ENCODE measurements around the gene GIGYF2. TPM values are rescaled to one million over a fixed set of nuclear protein-coding genes. Genes with fewer than 3 reads are reported as not detected.

GIGYF2 gene
- total RNA-seq, 1 donor from 2014 or later = 71.8 TPM

Other genes with a start within 250 kb of the GIGYF2 start
- not detected in 2 replicates for gene ALPI, start 241.2 kb upstream of the GIGYF2 start, total RNA-seq
- gene ECEL1, start 209.5 kb upstream of the GIGYF2 start, total RNA-seq = 0.07 TPM in 1 of 2 replicates, not detected in the other
- not detected in 2 replicates for gene PRSS56, start 176.9 kb upstream of the GIGYF2 start, total RNA-seq
- gene CHRND, start 171.2 kb upstream of the GIGYF2 start, total RNA-seq = not detected in 2 replicates
- gene CHRNG, start 157.6 kb upstream of the GIGYF2 start, total RNA-seq = not detected in 2 replicates
- 8.3 and 8.8 TPM in 2 replicates for gene TIGD1, start 146.8 kb upstream of the GIGYF2 start, total RNA-seq
- gene EIF4E2, start 146.6 kb upstream of the GIGYF2 start, total RNA-seq = 79.0 and 79.3 TPM in 2 replicates
- 1.0 and 1.1 TPM in 2 replicates for gene EFHD1, start 63.7 kb upstream of the GIGYF2 start, total RNA-seq
- not detected in 2 replicates for gene KCNJ13, start 79.2 kb downstream of the GIGYF2 start, total RNA-seq
- 1.3 and 1.6 TPM in 2 replicates for gene SNORC, start 172.9 kb downstream of the GIGYF2 start, total RNA-seq